NCI-H345 treated with DMSO at 0.1 percent for 48 hours (cell line): ENCODE results near the gene ZNF891.

Source experiments
- DNase-seq: peaks from one replicate; lab custom pipeline; 2025; ENCODE audit not compliant: unreplicated experiment; lab: John Stamatoyannopoulos, UW

ZNF891 gene

DNA sequence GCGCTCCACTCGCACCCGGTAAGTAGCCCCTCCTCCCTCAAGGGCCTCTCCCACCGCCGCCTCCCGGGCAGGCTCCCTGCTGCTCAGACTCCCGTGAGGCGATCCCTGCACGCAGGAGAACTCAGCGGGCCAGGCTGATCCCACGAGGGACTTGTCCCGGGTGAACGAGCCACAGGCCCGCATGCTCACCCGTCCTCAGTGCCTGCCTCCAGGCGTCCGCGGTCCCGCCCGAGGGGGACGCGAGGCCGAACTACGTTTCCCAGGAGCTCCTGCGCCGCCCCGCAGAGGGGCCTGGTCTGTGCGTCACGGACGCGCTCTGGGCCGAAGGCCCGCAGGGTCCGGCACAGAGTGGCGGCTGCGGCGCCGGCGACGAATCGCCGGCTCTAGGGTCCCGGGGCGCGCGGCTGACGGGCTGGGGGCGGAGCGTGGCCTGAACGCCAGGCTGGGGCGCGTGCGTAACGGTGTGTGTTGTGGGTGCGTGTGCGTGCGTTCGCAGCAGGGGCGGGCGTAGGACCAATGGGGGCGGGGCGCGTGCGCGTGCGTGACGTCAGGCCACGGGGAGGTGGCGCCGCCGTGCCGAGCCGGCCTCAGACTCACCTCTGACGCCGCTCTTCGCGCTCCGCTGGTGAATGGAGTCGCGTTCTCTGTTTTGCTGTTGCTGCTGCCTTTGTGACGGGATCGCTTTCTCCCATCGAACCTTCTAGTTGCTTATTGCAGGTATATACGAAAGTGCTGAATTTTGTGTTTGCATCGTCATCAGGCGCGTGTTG is at the start of gene ZNF891, which contains the start of gene ZNF10:
Gene ZNF891 (minus strand): TSS at position 237 of the 770 bp plus-strand sequence. CDS start 8,356 bp downstream, outside the sequence.
Gene ZNF10 (plus strand): TSS at position 590 of the 770 bp plus-strand sequence. CDS start 13,866 bp downstream, outside the sequence.
- DNase-seq = peak; percentile 81

DNA sequence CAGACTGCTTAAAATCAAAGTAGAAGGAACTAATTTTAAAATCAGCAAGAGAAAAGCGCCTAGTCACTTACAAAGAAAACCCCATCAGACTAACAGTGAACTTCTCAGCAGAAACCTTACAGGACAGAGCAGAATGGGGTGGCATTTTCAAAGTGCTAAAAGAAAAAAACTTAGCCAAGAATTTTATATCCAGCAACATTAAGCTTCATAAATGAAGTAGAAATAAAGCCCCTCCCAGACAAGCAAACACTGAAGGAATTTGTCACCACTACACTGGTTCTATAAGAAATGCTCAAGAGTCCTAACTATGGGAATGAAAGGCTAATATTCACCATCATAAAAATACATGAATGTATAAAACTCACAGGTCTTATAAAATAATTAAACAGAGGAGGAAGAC is 44.8 kb upstream of the ZNF891 start:
- DNase-seq = no peak

DNA sequence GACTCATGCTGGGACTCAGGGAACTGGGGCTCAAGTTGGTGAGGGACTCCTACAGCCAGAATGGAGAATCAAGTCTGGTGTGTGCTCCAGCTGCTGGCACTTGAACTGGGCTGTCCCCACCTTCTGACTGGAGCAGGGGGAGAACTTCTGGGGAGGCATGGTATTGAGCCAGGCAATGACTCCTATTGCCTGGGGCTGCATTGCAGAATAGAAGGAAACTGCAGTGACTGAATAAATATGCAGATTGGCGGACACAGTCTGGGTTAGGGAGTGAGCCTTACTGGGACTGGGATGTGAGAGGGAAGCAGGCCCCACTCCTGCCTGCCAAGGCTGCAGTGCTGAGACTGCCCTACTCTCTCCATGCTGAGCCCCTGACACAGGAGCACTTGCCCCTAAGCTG is 42.4 kb upstream of the ZNF891 start:
- DNase-seq = no peak

DNA sequence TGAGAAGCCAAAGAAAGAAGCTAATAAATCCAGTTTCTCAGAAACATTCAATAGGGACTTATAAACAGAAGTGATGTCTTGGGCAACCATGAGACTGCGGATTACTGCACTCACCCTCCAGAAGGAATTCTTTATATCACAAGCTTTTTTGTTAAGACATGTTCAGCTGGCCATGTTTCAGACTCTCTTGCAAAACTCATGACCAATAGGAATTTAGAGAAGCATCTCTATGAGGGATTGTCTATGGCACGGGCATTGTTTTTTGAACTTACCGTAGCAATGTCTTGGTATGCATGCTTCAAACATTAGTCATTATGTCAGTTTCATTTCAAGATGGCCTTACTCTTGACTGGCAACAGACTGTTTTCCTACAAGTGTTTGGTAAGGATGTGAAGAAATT is 35.7 kb upstream of the ZNF891 start:
- DNase-seq = no peak

- no peak for DNase-seq
These were observed 26.1 kb upstream of the ZNF891 start for GRCh38 chr12:133156125-133156690.

DNA sequence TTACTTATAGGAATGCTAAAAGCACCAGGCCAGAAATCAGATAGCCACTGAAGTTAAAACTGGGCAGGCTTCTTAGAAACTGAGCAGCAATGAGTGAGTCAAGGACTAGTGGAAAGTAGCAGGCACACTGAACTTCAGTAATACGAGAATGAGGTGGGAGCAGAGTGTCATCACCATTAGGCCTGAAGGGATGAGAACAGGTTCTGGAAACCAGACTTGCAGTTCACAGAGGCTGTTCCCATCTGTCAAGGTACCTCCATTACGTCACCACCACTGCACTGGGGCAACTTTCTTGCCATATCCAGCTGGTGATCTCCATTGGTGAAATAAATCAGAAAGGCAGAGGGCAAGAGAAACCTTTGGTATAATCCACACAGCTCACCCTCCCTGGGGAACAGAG is 15.9 kb upstream of the ZNF891 start:
- no peak for DNase-seq

DNA sequence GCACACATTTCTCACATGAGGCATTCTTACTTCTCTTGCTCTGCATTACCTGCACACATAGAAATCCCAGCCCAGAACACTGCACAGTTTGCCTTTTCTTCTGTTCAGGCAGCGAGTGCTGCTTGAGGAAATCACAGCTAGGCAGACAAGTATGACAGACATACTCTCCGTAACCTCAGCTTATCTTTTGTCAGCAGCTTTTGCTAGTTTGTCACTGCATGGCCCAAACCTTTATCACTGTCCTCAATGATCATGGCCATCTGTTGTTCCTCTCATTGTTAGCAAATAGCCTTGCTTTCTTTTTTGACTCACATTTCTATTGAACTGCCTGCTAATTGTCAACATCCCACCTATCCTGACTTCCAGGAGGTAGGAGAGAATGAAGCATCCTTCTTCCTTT is 5.7 kb upstream of the ZNF891 start:
- DNase-seq = no peak

DNA sequence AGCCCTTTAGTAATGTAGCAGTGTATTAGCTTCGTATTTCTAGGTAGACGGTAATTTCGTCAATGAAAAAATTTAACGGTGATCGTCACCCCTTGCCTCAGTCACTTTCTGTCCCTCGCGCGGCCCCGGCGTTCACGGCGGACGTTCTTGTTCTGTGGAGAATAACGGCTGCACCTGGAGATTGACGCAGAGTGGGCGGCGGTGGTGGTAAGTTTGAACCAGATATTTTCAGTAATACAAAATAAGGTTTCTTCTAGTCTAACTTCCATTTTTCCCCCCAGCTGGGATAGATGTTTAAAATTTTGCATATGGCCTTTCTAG is 694 bp upstream of the ZNF891 start:
- DNase-seq = no peak

GRCh38 chr12:133129368-133130037 is 571 bp downstream of the ZNF891 start:
- DNase-seq = peak; percentile 14

DNA sequence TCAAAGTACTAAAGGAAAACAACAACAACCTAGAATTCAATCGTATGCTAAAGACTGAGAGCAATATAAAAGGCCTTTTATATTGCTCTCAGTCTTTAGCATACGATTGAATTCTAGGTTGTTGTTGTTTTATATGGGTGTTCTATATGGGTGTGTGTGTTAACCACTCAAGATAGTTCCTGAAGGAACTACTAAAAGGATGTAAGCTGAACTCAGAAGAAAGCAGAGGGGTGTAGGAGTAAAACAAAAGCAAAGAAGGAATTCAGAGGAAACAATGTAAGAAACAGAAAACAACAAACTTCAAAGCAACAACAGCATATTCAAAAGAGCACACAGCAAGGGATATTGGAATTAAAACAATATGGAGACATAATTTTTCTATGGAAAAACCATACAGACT is 5.4 kb downstream of the ZNF891 start:
- no peak for DNase-seq

DNA sequence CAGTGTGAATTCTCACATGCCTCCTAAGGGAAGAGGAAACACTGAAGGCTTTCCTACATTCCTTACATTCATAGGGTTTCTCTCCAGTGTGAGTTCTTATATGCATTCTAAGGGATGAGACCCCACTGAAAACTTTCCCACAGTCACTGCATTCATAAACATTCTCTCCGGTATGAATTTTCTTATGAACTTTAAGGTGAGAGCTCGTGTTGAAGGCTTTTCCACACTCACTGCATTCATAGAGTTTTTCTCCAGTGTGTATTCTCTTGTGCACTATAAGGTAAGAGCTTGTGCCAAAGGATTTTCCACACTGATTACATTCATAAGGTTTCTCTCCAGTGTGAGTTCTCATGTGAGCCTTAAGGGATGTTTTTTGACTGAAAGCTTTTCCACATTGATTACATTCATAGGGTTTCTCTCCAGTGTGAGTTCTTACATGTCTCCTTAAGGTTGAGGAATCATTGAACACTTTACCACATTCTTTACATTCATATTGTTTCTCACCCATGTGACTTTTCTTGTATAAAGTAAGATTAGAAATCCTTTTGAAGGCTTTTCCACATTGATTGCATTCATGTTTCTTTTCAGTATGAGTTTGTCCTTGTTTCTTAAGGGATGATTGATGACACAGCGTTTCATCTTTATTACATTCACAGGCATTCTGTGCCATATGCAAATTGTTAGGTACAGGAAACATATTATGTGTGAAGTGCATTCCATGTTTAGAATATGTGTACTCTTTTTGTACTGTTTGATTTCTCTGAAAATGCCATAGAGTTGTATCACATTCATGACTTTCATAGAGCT is 9.5 kb downstream of the ZNF891 start:
- DNase-seq = no peak

DNA sequence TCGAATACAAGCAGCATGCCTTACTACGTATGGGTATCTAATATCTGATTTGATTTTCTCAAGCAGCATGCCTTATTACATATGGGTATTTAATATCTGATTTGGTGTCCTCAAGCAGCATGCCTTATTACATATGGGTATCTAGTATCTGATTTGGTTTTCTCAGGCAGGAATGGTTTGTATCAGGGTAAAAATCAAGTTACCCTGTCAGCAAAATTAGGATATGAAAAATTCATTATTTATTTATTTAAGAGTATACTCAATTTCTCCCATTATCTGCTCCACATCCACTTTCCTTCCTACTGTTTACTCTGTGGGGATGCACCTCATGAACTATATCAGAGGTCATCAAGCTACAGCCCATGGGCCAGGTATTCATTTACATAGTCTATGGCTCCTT is 21.9 kb downstream of the ZNF891 start:
- no peak for DNase-seq

GRCh38 chr12:133107121-133107520 is 23.0 kb downstream of the ZNF891 start:
- DNase-seq = no peak

DNA sequence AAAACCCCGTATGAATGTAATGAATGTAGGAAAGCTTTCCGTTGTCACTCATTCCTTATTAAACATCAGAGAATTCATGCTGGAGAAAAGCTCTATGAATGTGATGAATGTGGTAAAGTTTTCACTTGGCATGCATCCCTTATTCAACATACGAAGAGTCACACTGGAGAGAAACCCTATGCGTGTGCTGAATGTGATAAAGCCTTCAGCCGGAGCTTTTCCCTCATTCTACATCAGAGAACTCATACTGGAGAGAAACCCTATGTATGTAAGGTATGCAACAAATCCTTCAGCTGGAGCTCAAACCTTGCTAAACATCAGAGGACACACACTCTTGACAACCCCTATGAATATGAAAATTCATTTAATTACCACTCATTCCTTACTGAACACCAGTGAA is 23.8 kb downstream of the ZNF891 start:
- no peak for DNase-seq

DNA sequence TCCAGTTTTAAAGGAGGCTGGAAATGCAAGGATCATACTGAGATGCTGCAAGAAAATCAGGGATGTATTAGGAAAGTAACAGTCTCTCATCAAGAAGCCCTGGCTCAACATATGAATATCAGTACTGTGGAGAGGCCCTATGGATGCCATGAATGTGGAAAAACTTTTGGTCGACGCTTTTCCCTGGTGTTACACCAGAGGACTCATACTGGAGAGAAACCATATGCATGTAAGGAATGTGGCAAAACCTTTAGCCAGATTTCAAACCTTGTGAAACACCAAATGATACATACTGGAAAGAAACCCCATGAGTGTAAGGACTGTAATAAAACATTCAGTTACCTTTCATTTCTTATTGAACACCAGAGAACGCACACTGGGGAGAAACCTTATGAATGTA is 24.5 kb downstream of the ZNF891 start:
- no peak for DNase-seq

DNA sequence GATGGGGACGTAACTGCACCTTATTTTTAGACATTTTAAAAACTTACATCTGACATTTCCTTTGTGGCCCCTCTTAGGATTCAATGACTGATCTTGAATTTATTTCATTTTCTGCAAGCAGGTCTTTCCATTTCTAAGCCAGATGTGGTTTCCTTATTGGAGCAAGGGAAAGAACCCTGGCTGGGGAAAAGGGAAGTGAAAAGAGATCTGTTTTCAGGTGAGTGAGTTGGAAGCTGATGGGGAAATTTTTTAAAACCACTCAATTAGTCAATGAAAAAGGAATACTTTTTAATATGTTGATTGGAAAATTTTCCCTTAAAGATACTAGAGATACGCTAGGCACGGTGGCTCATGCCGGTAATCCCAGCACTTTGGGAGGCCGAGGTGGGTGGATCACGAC is 46.7 kb downstream of the ZNF891 start:
- DNase-seq = no peak

DNA sequence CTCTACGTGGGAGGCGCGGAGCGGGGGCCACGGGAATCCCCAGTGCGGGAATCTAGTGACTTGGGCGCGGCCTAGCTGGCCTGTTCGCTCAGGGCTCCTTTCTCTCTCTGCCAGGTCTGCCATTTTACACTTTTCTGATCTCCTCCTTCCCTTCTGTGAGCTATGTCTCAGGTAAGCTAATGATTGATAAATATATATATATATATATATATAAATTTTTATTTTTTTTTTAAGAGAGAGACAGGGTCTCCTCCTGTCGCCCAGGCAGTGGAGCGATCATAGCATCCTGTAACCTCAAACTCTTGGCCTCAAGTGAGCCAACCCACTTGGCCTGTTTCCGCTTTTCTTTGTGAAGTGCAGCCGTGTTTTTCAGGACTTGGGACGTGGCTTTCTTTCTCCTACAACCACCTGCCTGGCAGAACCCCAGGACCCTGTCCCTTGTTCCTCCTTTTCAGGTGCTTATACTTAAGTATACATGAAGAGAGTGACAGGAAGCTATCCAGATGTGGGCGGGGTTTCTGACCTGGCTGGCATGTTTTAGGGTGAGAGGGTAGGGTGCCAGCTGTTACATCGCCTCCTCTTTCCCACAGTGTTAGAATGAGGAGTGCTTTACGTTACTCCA is 48.8 kb downstream of the ZNF891 start:
- DNase-seq = no peak

- peak; percentile 98 for DNase-seq
These were observed 49.5 kb downstream of the ZNF891 start, which contains the start of gene ZNF140 for GRCh38 chr12:133080368-133081158. TSS of gene ZNF140 (plus strand) at chr12:133080923. CDS start at chr12:133081321, 398 bp downstream.

GRCh38 chr12:133080026-133080367 is 50.1 kb downstream of the ZNF891 start:
- DNase-seq = peak; percentile 98

DNA sequence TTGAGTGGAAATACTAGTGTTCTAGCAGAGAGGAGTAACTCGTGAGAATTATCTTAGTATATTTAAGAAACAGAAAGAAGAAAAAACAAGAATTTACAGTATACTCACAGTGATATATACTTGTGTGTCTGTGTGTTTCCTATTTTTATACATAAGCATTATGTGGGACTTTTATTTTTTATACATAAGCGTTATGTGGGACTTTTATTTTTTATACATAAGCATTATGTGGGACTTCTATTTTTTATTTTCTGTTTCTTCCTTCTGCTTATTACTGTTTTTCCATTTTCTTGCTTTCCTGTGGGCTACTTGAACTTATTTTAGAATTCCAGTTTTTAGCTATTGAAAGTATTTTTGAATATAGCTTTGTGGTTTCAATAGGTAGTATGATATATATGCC is 56.2 kb downstream of the ZNF891 start:
- DNase-seq = no peak
